Fibroblast of lung (primary cell): Measurements from ENCODE around the gene AGT. TPM values are rescaled to one million over a fixed set of nuclear protein-coding genes. Genes with fewer than 3 reads are reported as not detected.

Experiments
- DNase-seq, 2 donors: peaks; one replicate each; pipeline versions ENCODE4 v3.0.0 to v3.0.0-alpha.2; 2010; ENCODE audit warnings: low read depth in 2 of 2
- H2AFZ ChIP-seq: 2 replicates; pipeline ENCODE4 v1.5.1; 2012; ENCODE audit warnings: low read length, control low read depth, inconsistent platforms
- H3K27ac ChIP-seq: 2 replicates; pipeline ENCODE4 v1.5.1; 2011; ENCODE audit warnings: low read length, control low read depth; ENCODE audit not compliant: insufficient read depth
- H3K27me3 ChIP-seq: 2 replicates; pipeline ENCODE4 v1.5.1; 2011; ENCODE audit warnings: mild to moderate bottlenecking, low read length; ENCODE audit not compliant: control insufficient read depth, insufficient read depth
- H3K36me3 ChIP-seq: 2 replicates; pipeline ENCODE4 v1.5.1; 2011; ENCODE audit warnings: low read length; ENCODE audit not compliant: control insufficient read depth, insufficient read depth
- H3K4me1 ChIP-seq: 2 replicates; pipeline ENCODE4 v1.5.1; 2011; ENCODE audit warnings: low read length; ENCODE audit not compliant: control insufficient read depth, insufficient read depth; ENCODE audit errors: extremely low read depth
- H3K4me2 ChIP-seq: 2 replicates; pipeline ENCODE4 v1.5.1; 2011; ENCODE audit warnings: low read length, control low read depth; ENCODE audit not compliant: insufficient read depth; ENCODE audit errors: extremely low read depth
- H3K4me3 ChIP-seq, 4 experiments: fragments of 200-600 bp in 1 of 4; sonication (generic) in 1 of 4; replicated peaks in 1 of 4; 2 replicates each; pipeline ENCODE4 v1.5.1; 2011 to 2016; ENCODE audit warnings: low read length in 4 of 4, low read depth in 3 of 4, mild to moderate bottlenecking in 3 of 4, control low read depth in 2 of 4, inconsistent platforms in 1 of 4, mixed read lengths in 1 of 4; ENCODE audit not compliant: insufficient read depth in 1 of 4; ENCODE audit errors: control extremely low read depth in 1 of 4
- H3K79me2 ChIP-seq: 2 replicates; pipeline ENCODE4 v1.5.1; 2012; ENCODE audit warnings: mild to moderate bottlenecking, low read length, inconsistent platforms; ENCODE audit not compliant: control insufficient read depth, insufficient read depth
- H3K9ac ChIP-seq: 2 replicates; pipeline ENCODE4 v1.5.1; 2011; ENCODE audit warnings: mild to moderate bottlenecking, low read length, control low read depth; ENCODE audit not compliant: insufficient read depth
- H3K9me3 ChIP-seq: 2 replicates; pipeline ENCODE4 v1.5.1; 2012; ENCODE audit warnings: low read depth, low read length; ENCODE audit not compliant: control insufficient read depth, insufficient read depth
- H4K20me1 ChIP-seq: 2 replicates; pipeline ENCODE4 v1.5.1; 2011; ENCODE audit warnings: low read length; ENCODE audit not compliant: control insufficient read depth, insufficient read depth; ENCODE audit errors: extremely low read depth
- CTCF ChIP-seq, 2 donors: IDR thresholded peaks in 1 of 2; conservative IDR thresholded peaks in 1 of 2; 1 replicate in 1 of 2; 2 replicates in 1 of 2; pipeline ENCODE4 v1.5.1; 2011 to 2012; ENCODE audit warnings: low read length in 2 of 2, control low read depth in 1 of 2, inconsistent platforms in 1 of 2, low read depth in 1 of 2, mild to moderate bottlenecking in 1 of 2
- EZH2 ChIP-seq: IDR thresholded peaks from 2 replicates; pipeline ENCODE4 v1.5.1; 2012; ENCODE audit warnings: low read length, control low read depth, mild to moderate bottlenecking; ENCODE audit errors: missing control alignments
- polyA plus RNA-seq, 2 donors: library from polyadenylated mRNA; depleted of rRNA in 1 of 2; stranded (reverse) in 1 of 2; unstranded in 1 of 2; fragments of >200 nt; gene quantifications; 2 replicates each; pipeline ENCODE4 v1.2.1, GENCODE V29; 2011 to 2012; ENCODE audit warnings: missing spikeins in 1 of 2
- total RNA-seq: library from RNA; depleted of rRNA; stranded (reverse); fragments of >200 nt; gene quantifications from 2 replicates; pipeline ENCODE4 v1.2.1, GENCODE V29; 2014

AGT gene
- total and polyA plus RNA-seq, 2 donors (not counting 1 experiment from before 2014, with no cell fraction given) = 3.7 to 10.6 TPM

- Histone ChIP-seq H2AFZ (no peak overlapping the region), H3K4me2 (peak overlapping the region; percentile 66)
Measured at GRCh38 chr1:230713547-230713914, 391 bp downstream of the AGT start.

GRCh38 chr1:230713138-230713537, 784 bp downstream of the AGT start:
- H3K4me1 ChIP-seq = peaks cover 7% of the 10 kb centered on the region
- no peak overlapping the region for H3K9ac ChIP-seq
- no peaks in the 10 kb centered on the region for H3K27me3 ChIP-seq
- H3K27ac ChIP-seq = no peak overlapping the region
- no peak for TF ChIP-seq CTCF (conservative IDR thresholded peaks at IDR 0.05 in 1 of 2, IDR thresholded peaks at IDR 0.05 in 1 of 2; ENCODE audit: low read depth in 1 of 2, low read length in 2 of 2)
- no peak for TF ChIP-seq EZH2
- DNase-seq = no peak
- no peaks in the 10 kb centered on the region for H4K20me1 ChIP-seq
- no peak overlapping the region for H3K4me3 ChIP-seq
- H3K36me3 ChIP-seq = no peaks in the 10 kb centered on the region
- H3K9me3 ChIP-seq = no peaks in the 10 kb centered on the region
- H3K4me2 ChIP-seq = no peak overlapping the region
- no peak overlapping the region for H2AFZ ChIP-seq
- no peaks in the 10 kb centered on the region for H3K79me2 ChIP-seq

More at GRCh38 chr1:230713547-230713914, 391 bp downstream of the AGT start:
- DNase-seq = no peak
- Histone ChIP-seq H3K9me3 (no peaks in the 10 kb centered on the region), H3K27ac (no peak overlapping the region), H3K27me3 (no peaks in the 10 kb centered on the region), H4K20me1 (no peaks in the 10 kb centered on the region), H3K79me2 (no peaks in the 10 kb centered on the region), H3K36me3 (no peaks in the 10 kb centered on the region), H3K9ac (no peak overlapping the region), H3K4me3 (peak overlapping the region in 1 of 4 experiments; percentile 37), H3K4me1 (peaks cover 7% of the 10 kb centered on the region)
- TF ChIP-seq EZH2 (no peak), CTCF (conservative IDR thresholded peaks at IDR 0.05 in 1 of 2, IDR thresholded peaks at IDR 0.05 in 1 of 2; ENCODE audit: low read depth in 1 of 2, low read length in 2 of 2) (no peak)

- Histone ChIP-seq H3K4me2 (no peak overlapping the region), H3K4me1 (peaks cover 7% of the 10 kb centered on the region), H3K27ac (no peak overlapping the region), H3K36me3 (no peaks in the 10 kb centered on the region), H3K9ac (no peak overlapping the region), H3K9me3 (no peaks in the 10 kb centered on the region), H3K27me3 (no peaks in the 10 kb centered on the region), H4K20me1 (no peaks in the 10 kb centered on the region), H3K4me3 (no peak overlapping the region), H3K79me2 (no peaks in the 10 kb centered on the region), H2AFZ (no peak overlapping the region)
- no peak for DNase-seq
- TF ChIP-seq CTCF (conservative IDR thresholded peaks at IDR 0.05 in 1 of 2, IDR thresholded peaks at IDR 0.05 in 1 of 2; ENCODE audit: low read depth in 1 of 2, low read length in 2 of 2) = no peak
- TF ChIP-seq EZH2 = no peak
Measured at GRCh38 chr1:230712470-230712942, 1.4 kb downstream of the AGT start.
